Uterus (tissue), 4 donors: ENCODE measurements around the gene ANKLE2. TPM values are rescaled to one million over a fixed set of nuclear protein-coding genes. Genes with fewer than 3 reads are reported as not detected.

ENCODE experiments used
- DNase-seq, 2 donors: peaks; one replicate each; pipeline ENCODE4 v3.0.0-alpha.2; 2019 to 2020
- H3K27ac ChIP-seq, 2 donors: fragments of 200-600 bp; sonication (generic); 1 replicate in 1 of 2; 2 replicates in 1 of 2; pipeline ENCODE4 v1.5.1; 2016 to 2018
- H3K27me3 ChIP-seq, 2 donors: fragments of 200-600 bp; sonication (generic); one replicate each; pipeline ENCODE4 v1.5.1; 2018 to 2019; ENCODE audit warnings: control low read depth in 1 of 2
- H3K36me3 ChIP-seq, 2 donors: fragments of 200-600 bp; sonication (generic); one replicate each; pipeline ENCODE4 v1.5.1; 2019; ENCODE audit warnings: control low read depth in 1 of 2
- H3K4me1 ChIP-seq, 2 donors: fragments of 200-600 bp; sonication (generic); one replicate each; pipeline ENCODE4 v1.5.1; 2018 to 2019; ENCODE audit warnings: control low read depth in 1 of 2
- H3K4me3 ChIP-seq, 2 donors: fragments of 200-600 bp; sonication (generic); 1 replicate in 1 of 2; 2 replicates in 1 of 2; pipeline ENCODE4 v1.5.1; 2018 to 2019; ENCODE audit warnings: mild to moderate bottlenecking in 1 of 2
- H3K9me3 ChIP-seq, 2 donors: fragments of 200-600 bp; sonication (generic); one replicate each; pipeline ENCODE4 v1.5.1; 2019; ENCODE audit warnings: control low read depth in 1 of 2
- CTCF ChIP-seq, 4 experiments: fragments of 200-600 bp in 2 of 4; fragments of 450-650 bp in 2 of 4; sonication (generic) in 2 of 4; IDR thresholded peaks; one replicate each; pipeline ENCODE4 v1.5.1; 2016 to 2019; ENCODE audit warnings: antibody characterized with exemption in 4 of 4, mild to moderate bottlenecking in 2 of 4, moderate library complexity in 1 of 4
- POLR2A ChIP-seq, 2 donors: fragments of 450-650 bp; IDR thresholded peaks; one replicate each; pipeline ENCODE4 v1.6.1; 2016; ENCODE audit warnings: antibody characterized with exemption in 2 of 2, mild to moderate bottlenecking in 1 of 2, moderate library complexity in 1 of 2
- intact Hi-C: fragments of 100-400 bp; cut with DNase I; formaldehyde crosslinking; loops from one replicate; pipeline ENCODE4 v1.15.1; 2023; ENCODE audit warnings: low total_unique reads
- total RNA-seq, 4 donors: library from RNA; depleted of rRNA in 3 of 4; stranded (reverse); fragments of >200 nt in 3 of 4; gene quantifications; one replicate each; pipeline versions ENCODE4 v1.1.0 to v1.2.4, GENCODE V29; 2014 to 2023
- donor health status: DM: yes; HTN: yes; CAD: no.

ANKLE2 gene
- total RNA-seq, 4 donors from 2014 or later, result 21.2 to 87.4 (median 69.6) TPM

- Histone ChIP-seq H3K4me3 (no peak overlapping the region), H3K9me3 (no peaks in the 10 kb centered on the region), H3K4me1 (no peaks in the 10 kb centered on the region), H3K27me3 (no peaks in the 10 kb centered on the region), H3K36me3 (no peaks in the 10 kb centered on the region), H3K27ac (no peak overlapping the region)
- intact Hi-C loops, result no loop called here
- DNase-seq, result no peak
- no peak for TF ChIP-seq CTCF (IDR thresholded peaks at IDR 0.05)
- no peak for TF ChIP-seq POLR2A (IDR thresholded peaks at IDR 0.05)
These were observed 43.0 kb downstream of the ANKLE2 start for GRCh38 chr12:132718644-132719043.

GRCh38 chr12:132717531-132718387, 43.9 kb downstream of the ANKLE2 start:
- intact Hi-C loops, result no loop called here
- H3K27ac ChIP-seq, result no peak overlapping the region
- H3K4me1 ChIP-seq, result no peaks in the 10 kb centered on the region
- H3K9me3 ChIP-seq, result no peaks in the 10 kb centered on the region
- TF ChIP-seq POLR2A (IDR thresholded peaks at IDR 0.05) (no peak), CTCF (IDR thresholded peaks at IDR 0.05) (no peak)
- no peak for DNase-seq
- H3K27me3 ChIP-seq, result no peaks in the 10 kb centered on the region
- no peak overlapping the region for H3K4me3 ChIP-seq
- no peaks in the 10 kb centered on the region for H3K36me3 ChIP-seq

GRCh38 chr12:132717011-132717410, 44.6 kb downstream of the ANKLE2 start:
- TF ChIP-seq POLR2A (IDR thresholded peaks at IDR 0.05) (no peak), CTCF (IDR thresholded peaks at IDR 0.05) (no peak)
- no peaks in the 10 kb centered on the region for H3K9me3 ChIP-seq
- no peak overlapping the region for H3K27ac ChIP-seq
- no peaks in the 10 kb centered on the region for H3K36me3 ChIP-seq
- no peaks in the 10 kb centered on the region for H3K27me3 ChIP-seq
- no peak for DNase-seq
- H3K4me3 ChIP-seq, result no peak overlapping the region
- no peaks in the 10 kb centered on the region for H3K4me1 ChIP-seq
- intact Hi-C loops, result no loop called here

GRCh38 chr12:132716356-132716755, 45.3 kb downstream of the ANKLE2 start:
- no peak for TF ChIP-seq POLR2A (IDR thresholded peaks at IDR 0.05)
- no peak for TF ChIP-seq CTCF (IDR thresholded peaks at IDR 0.05)
- no peak for DNase-seq
- no peaks in the 10 kb centered on the region for H3K27me3 ChIP-seq
- no peaks in the 10 kb centered on the region for H3K9me3 ChIP-seq
- no peak overlapping the region for H3K4me3 ChIP-seq
- H3K36me3 ChIP-seq, result no peaks in the 10 kb centered on the region
- no peaks in the 10 kb centered on the region for H3K4me1 ChIP-seq
- H3K27ac ChIP-seq, result no peak overlapping the region
- intact Hi-C loops, result no loop called here

- Histone ChIP-seq H3K27me3 (no peaks in the 10 kb centered on the region), H3K4me3 (no peak overlapping the region), H3K9me3 (no peaks in the 10 kb centered on the region), H3K36me3 (no peaks in the 10 kb centered on the region), H3K27ac (no peak overlapping the region), H3K4me1 (no peaks in the 10 kb centered on the region)
- TF ChIP-seq CTCF (IDR thresholded peaks at IDR 0.05), result no peak
- TF ChIP-seq POLR2A (IDR thresholded peaks at IDR 0.05), result no peak
- no peak for DNase-seq
- intact Hi-C loops, result no loop called here
These were observed 45.8 kb downstream of the ANKLE2 start for GRCh38 chr12:132715874-132716273.
